ENCODE data around the gene INSRR.

INSRR gene

GRCh38 chr1:156858959-156859522, at the start of gene INSRR:
INSRR (minus strand) TSS chr1:156859117; CDS start chr1:156858621, 496 bp downstream.
- Mint-ChIP-seq H3K27ac (no peak within 1 kb of the TSS), H3K9me3 (no peaks in the 10 kb centered on the region), H3K4me1 (peaks cover 20% of the 10 kb centered on the region), H3K27me3 (peaks cover 80% of the 10 kb centered on the region), H3K4me3 (peak within 1 kb of the TSS; percentile 61), H3K36me3 (no peaks in the 10 kb centered on the region)
- no peak for ATAC-seq

GRCh38 chr1:156908541-156908940, 49.6 kb upstream of the INSRR start:
- ATAC-seq, result no peak
- H3K4me3 Mint-ChIP-seq, result no peak overlapping the region
- H3K4me1 Mint-ChIP-seq, result peaks cover 12% of the 10 kb centered on the region
- no peaks in the 10 kb centered on the region for H3K36me3 Mint-ChIP-seq
- no peaks in the 10 kb centered on the region for H3K9me3 Mint-ChIP-seq
- H3K27ac Mint-ChIP-seq, result no peak overlapping the region
- peaks cover 71% of the 10 kb centered on the region for H3K27me3 Mint-ChIP-seq

GRCh38 chr1:156906206-156906906, 47.4 kb upstream of the INSRR start:
- H3K27ac Mint-ChIP-seq, result no peak overlapping the region
- H3K36me3 Mint-ChIP-seq, result no peaks in the 10 kb centered on the region
- peaks cover 70% of the 10 kb centered on the region for H3K27me3 Mint-ChIP-seq
- no peaks in the 10 kb centered on the region for H3K9me3 Mint-ChIP-seq
- no peak for ATAC-seq
- H3K4me1 Mint-ChIP-seq, result peaks cover 12% of the 10 kb centered on the region
- H3K4me3 Mint-ChIP-seq, result no peak overlapping the region

GRCh38 chr1:156905651-156906050, 46.7 kb upstream of the INSRR start:
- peaks cover 70% of the 10 kb centered on the region for H3K27me3 Mint-ChIP-seq
- no peaks in the 10 kb centered on the region for H3K36me3 Mint-ChIP-seq
- ATAC-seq, result no peak
- peaks cover 11% of the 10 kb centered on the region for H3K4me1 Mint-ChIP-seq
- no peak overlapping the region for H3K27ac Mint-ChIP-seq
- H3K4me3 Mint-ChIP-seq, result no peak overlapping the region
- no peaks in the 10 kb centered on the region for H3K9me3 Mint-ChIP-seq

- no peaks in the 10 kb centered on the region for H3K9me3 Mint-ChIP-seq
- ATAC-seq, result no peak
- no peak overlapping the region for H3K4me3 Mint-ChIP-seq
- H3K27me3 Mint-ChIP-seq, result peaks cover 65% of the 10 kb centered on the region
- H3K27ac Mint-ChIP-seq, result no peak overlapping the region
- H3K36me3 Mint-ChIP-seq, result no peaks in the 10 kb centered on the region
- H3K4me1 Mint-ChIP-seq, result peaks cover 6% of the 10 kb centered on the region
These were observed 46.3 kb upstream of the INSRR start for GRCh38 chr1:156905176-156905575.

GRCh38 chr1:156904187-156904959, 45.5 kb upstream of the INSRR start:
- Mint-ChIP-seq H3K4me3 (no peak overlapping the region), H3K9me3 (no peaks in the 10 kb centered on the region), H3K27me3 (peaks cover 65% of the 10 kb centered on the region), H3K27ac (no peak overlapping the region), H3K36me3 (no peaks in the 10 kb centered on the region), H3K4me1 (peaks cover 6% of the 10 kb centered on the region)
- ATAC-seq, result no peak

- Mint-ChIP-seq H3K4me3 (no peak overlapping the region), H3K4me1 (peaks cover 6% of the 10 kb centered on the region), H3K9me3 (no peaks in the 10 kb centered on the region), H3K27me3 (peaks cover 65% of the 10 kb centered on the region), H3K36me3 (no peaks in the 10 kb centered on the region), H3K27ac (no peak overlapping the region)
- ATAC-seq, result no peak
These were observed 44.6 kb upstream of the INSRR start for GRCh38 chr1:156903328-156904091.

GRCh38 chr1:156901966-156902915, 43.3 kb upstream of the INSRR start:
- peaks cover 66% of the 10 kb centered on the region for H3K27me3 Mint-ChIP-seq
- no peak for ATAC-seq
- peaks cover 10% of the 10 kb centered on the region for H3K4me1 Mint-ChIP-seq
- H3K4me3 Mint-ChIP-seq, result no peak overlapping the region
- no peaks in the 10 kb centered on the region for H3K9me3 Mint-ChIP-seq
- no peaks in the 10 kb centered on the region for H3K36me3 Mint-ChIP-seq
- H3K27ac Mint-ChIP-seq, result no peak overlapping the region

GRCh38 chr1:156901590-156901900, 42.6 kb upstream of the INSRR start:
- peaks cover 4% of the 10 kb centered on the region for H3K4me1 Mint-ChIP-seq
- H3K27me3 Mint-ChIP-seq, result peaks cover 66% of the 10 kb centered on the region
- H3K36me3 Mint-ChIP-seq, result no peaks in the 10 kb centered on the region
- ATAC-seq, result no peak
- H3K27ac Mint-ChIP-seq, result no peak overlapping the region
- H3K9me3 Mint-ChIP-seq, result no peaks in the 10 kb centered on the region
- H3K4me3 Mint-ChIP-seq, result no peak overlapping the region

- no peaks in the 10 kb centered on the region for H3K9me3 Mint-ChIP-seq
- no peak overlapping the region for H3K4me3 Mint-ChIP-seq
- H3K27ac Mint-ChIP-seq, result no peak overlapping the region
- peaks cover 66% of the 10 kb centered on the region for H3K27me3 Mint-ChIP-seq
- peaks cover 4% of the 10 kb centered on the region for H3K4me1 Mint-ChIP-seq
- no peaks in the 10 kb centered on the region for H3K36me3 Mint-ChIP-seq
- ATAC-seq, result no peak
These were observed 42.1 kb upstream of the INSRR start for GRCh38 chr1:156900896-156901589.

GRCh38 chr1:156899956-156900718, 41.2 kb upstream of the INSRR start:
- H3K27me3 Mint-ChIP-seq, result peaks cover 66% of the 10 kb centered on the region
- no peak overlapping the region for H3K4me3 Mint-ChIP-seq
- no peak overlapping the region for H3K27ac Mint-ChIP-seq
- no peaks in the 10 kb centered on the region for H3K9me3 Mint-ChIP-seq
- no peak for ATAC-seq
- no peaks in the 10 kb centered on the region for H3K36me3 Mint-ChIP-seq
- H3K4me1 Mint-ChIP-seq, result peaks cover 4% of the 10 kb centered on the region

GRCh38 chr1:156898971-156899664, 40.2 kb upstream of the INSRR start:
- H3K4me1 Mint-ChIP-seq, result peaks cover 4% of the 10 kb centered on the region
- no peak for ATAC-seq
- no peak overlapping the region for H3K27ac Mint-ChIP-seq
- no peaks in the 10 kb centered on the region for H3K9me3 Mint-ChIP-seq
- no peak overlapping the region for H3K4me3 Mint-ChIP-seq
- H3K36me3 Mint-ChIP-seq, result no peaks in the 10 kb centered on the region
- H3K27me3 Mint-ChIP-seq, result peaks cover 73% of the 10 kb centered on the region

GRCh38 chr1:156898161-156898566, 39.2 kb upstream of the INSRR start:
- H3K27ac Mint-ChIP-seq, result no peak overlapping the region
- ATAC-seq, result no peak
- peaks cover 4% of the 10 kb centered on the region for H3K4me1 Mint-ChIP-seq
- no peaks in the 10 kb centered on the region for H3K36me3 Mint-ChIP-seq
- H3K9me3 Mint-ChIP-seq, result no peaks in the 10 kb centered on the region
- peaks cover 83% of the 10 kb centered on the region for H3K27me3 Mint-ChIP-seq
- no peak overlapping the region for H3K4me3 Mint-ChIP-seq

Measured in stimulated activated memory B cell treated with anti-CD40 and anti-IgM and Interleukin-4, amounts not matched to agents 10 μg/mL and 1 μg/mL and 100 μg/mL, for 72 hours (primary cell).